Measurements from ENCODE around the gene XPNPEP1. TPM values are rescaled to one million over a fixed set of nuclear protein-coding genes. Genes with fewer than 3 reads are reported as not detected.

Gene XPNPEP1
- total RNA-seq, 4 donors from 2014 or later, result 77.5 to 109 (median 100) TPM

GRCh38 chr10:109960682-109961081 lies 37.4 kb upstream of the XPNPEP1 start:
- DNase-seq (ENCODE audit: low spot score in 2 of 2), result no peak
- WGBS, 2 donors, result 74 to 77% methylated on average over 2 of the region's 2 CpGs
- intact Hi-C loops (cut with DNase I; ENCODE audit: low total_unique reads), result no loop called here
- TF ChIP-seq CTCF (IDR thresholded peaks at IDR 0.05) (no peak), POLR2A (IDR thresholded peaks at IDR 0.05) (no peak)
- H3K4me3 ChIP-seq (ENCODE audit: low read depth, poor library complexity, severe bottlenecking), result no peak overlapping the region

GRCh38 chr10:109959259-109960145 lies 36.2 kb upstream of the XPNPEP1 start:
- no peak for TF ChIP-seq CTCF (IDR thresholded peaks at IDR 0.05)
- DNase-seq (ENCODE audit: low spot score in 2 of 2), result no peak
- H3K4me3 ChIP-seq (ENCODE audit: low read depth, poor library complexity, severe bottlenecking), result no peak overlapping the region
- 66 to 77% methylated on average over 8 of the region's 8 CpGs for WGBS, 2 donors
- intact Hi-C loops (cut with DNase I; ENCODE audit: low total_unique reads), result no loop called here

- TF ChIP-seq POLR2A (IDR thresholded peaks at IDR 0.05) (no peak), CTCF (IDR thresholded peaks at IDR 0.05) (no peak)
- DNase-seq (ENCODE audit: low spot score in 2 of 2), result no peak
- 47 to 55% methylated on average over 2 of the region's 2 CpGs for WGBS, 2 donors
- intact Hi-C loops (cut with DNase I; ENCODE audit: low total_unique reads), result no loop called here
- H3K4me3 ChIP-seq (ENCODE audit: low read depth, poor library complexity, severe bottlenecking), result no peak overlapping the region
These were observed 34.7 kb upstream of the XPNPEP1 start for GRCh38 chr10:109958059-109958458.

GRCh38 chr10:109957092-109957797 lies 33.9 kb upstream of the XPNPEP1 start:
- WGBS, 2 donors, result 79 to 90% methylated on average over 9 of the region's 9 CpGs
- intact Hi-C loops (cut with DNase I; ENCODE audit: low total_unique reads), result no loop called here
- H3K4me3 ChIP-seq (ENCODE audit: low read depth, poor library complexity, severe bottlenecking), result no peak overlapping the region
- DNase-seq (ENCODE audit: low spot score in 2 of 2), result no peak
- no peak for TF ChIP-seq POLR2A (IDR thresholded peaks at IDR 0.05)

GRCh38 chr10:109956454-109957091 lies 33.3 kb upstream of the XPNPEP1 start:
- TF ChIP-seq CTCF (IDR thresholded peaks at IDR 0.05) (no peak), POLR2A (IDR thresholded peaks at IDR 0.05) (no peak)
- WGBS, 2 donors, result 94 to 95% methylated on average over 2 of the region's 2 CpGs
- intact Hi-C loops (cut with DNase I; ENCODE audit: low total_unique reads), result no loop called here
- no peak overlapping the region for H3K4me3 ChIP-seq (ENCODE audit: low read depth, poor library complexity, severe bottlenecking)
- no peak for DNase-seq (ENCODE audit: low spot score in 2 of 2)

- TF ChIP-seq CTCF (IDR thresholded peaks at IDR 0.05) (no peak), POLR2A (IDR thresholded peaks at IDR 0.05) (no peak)
- no peak for DNase-seq (ENCODE audit: low spot score in 2 of 2)
- 34 to 35% methylated on average over 2 of the region's 2 CpGs for WGBS, 2 donors
- intact Hi-C loops (cut with DNase I; ENCODE audit: low total_unique reads), result no loop called here
- H3K4me3 ChIP-seq (ENCODE audit: low read depth, poor library complexity, severe bottlenecking), result no peak overlapping the region
These were observed 30.5 kb upstream of the XPNPEP1 start for GRCh38 chr10:109953766-109954165.

Measured in lower leg skin (tissue), 4 donors.